RWPE2 (cell line): ENCODE measurements around the gene TBC1D5.

ENCODE experiments used
- ATAC-seq: fragments of 200-7000 bp; cut with Tn5 transposase; 3 replicates; pipeline ENCODE4 v1.9.1; 2021; ENCODE audit warnings: low read depth
- DNase-seq: peaks from one replicate; pipeline ENCODE4 v3.0.0-alpha.2; 2020; ENCODE audit warnings: low spot score
- H3K27ac ChIP-seq: fragments of 450-650 bp; 2 replicates; pipeline ENCODE4 v1.5.1; 2017; ENCODE audit warnings: mild to moderate bottlenecking; ENCODE audit not compliant: poor library complexity, severe bottlenecking
- H3K27me3 ChIP-seq: fragments of 250-450 bp; sonication (Bioruptor Pico); 2 replicates; pipeline ENCODE4 v1.5.1; 2021; ENCODE audit warnings: mild to moderate bottlenecking, moderate library complexity; ENCODE audit not compliant: insufficient read depth, poor library complexity, severe bottlenecking
- H3K36me3 ChIP-seq: fragments of 250-450 bp; sonication (Bioruptor Pico); 2 replicates; pipeline ENCODE4 v1.5.1; 2020; ENCODE audit warnings: low read depth, mild to moderate bottlenecking, moderate library complexity
- H3K4me1 ChIP-seq: fragments of 250-450 bp; sonication (Bioruptor Pico); 2 replicates; pipeline ENCODE4 v1.5.1; 2021; ENCODE audit warnings: mild to moderate bottlenecking, moderate library complexity; ENCODE audit not compliant: insufficient read depth, poor library complexity, severe bottlenecking
- H3K4me3 ChIP-seq: fragments of 250-450 bp; sonication (Bioruptor Pico); 2 replicates; pipeline ENCODE4 v1.5.1; 2021; ENCODE audit warnings: mild to moderate bottlenecking, moderate library complexity; ENCODE audit not compliant: severe bottlenecking
- H3K9me3 ChIP-seq: fragments of 250-450 bp; sonication (Bioruptor Pico); 2 replicates; pipeline ENCODE4 v1.5.1; 2021; ENCODE audit warnings: mild to moderate bottlenecking, moderate library complexity; ENCODE audit not compliant: severe bottlenecking
- CTCF ChIP-seq: fragments of 450-650 bp; IDR thresholded peaks from one replicate; pipeline ENCODE4 v1.5.1; 2017; ENCODE audit warnings: mild to moderate bottlenecking, moderate library complexity; ENCODE audit not compliant: poor library complexity, severe bottlenecking

TBC1D5 gene

GRCh38 chr3:17221529-17221928 is 520.9 kb downstream of the TBC1D5 start:
- no peak for TF ChIP-seq CTCF
- no peak overlapping the region for H3K4me3 ChIP-seq
- no peaks in the 10 kb centered on the region for H3K36me3 ChIP-seq
- H3K4me1 ChIP-seq: no peaks in the 10 kb centered on the region
- DNase-seq (no peak), ATAC-seq (no peak)
- H3K9me3 ChIP-seq: no peaks in the 10 kb centered on the region
- no peak overlapping the region for H3K27ac ChIP-seq
- no peaks in the 10 kb centered on the region for H3K27me3 ChIP-seq

- H3K4me3 ChIP-seq: no peak overlapping the region
- no peaks in the 10 kb centered on the region for H3K9me3 ChIP-seq
- H3K36me3 ChIP-seq: no peaks in the 10 kb centered on the region
- no peaks in the 10 kb centered on the region for H3K27me3 ChIP-seq
- no peaks in the 10 kb centered on the region for H3K4me1 ChIP-seq
- no peak for TF ChIP-seq CTCF
- no peak for ATAC-seq
- no peak overlapping the region for H3K27ac ChIP-seq
- no peak for DNase-seq
Measured at GRCh38 chr3:17219593-17219992, 522.8 kb downstream of the TBC1D5 start.

- Histone ChIP-seq H3K4me1 (no peaks in the 10 kb centered on the region), H3K9me3 (no peaks in the 10 kb centered on the region), H3K4me3 (no peak overlapping the region), H3K36me3 (no peaks in the 10 kb centered on the region), H3K27ac (no peak overlapping the region), H3K27me3 (no peaks in the 10 kb centered on the region)
- ATAC-seq (no peak), DNase-seq (no peak)
- no peak for TF ChIP-seq CTCF
Measured at GRCh38 chr3:17218587-17218986, 523.8 kb downstream of the TBC1D5 start.

- Histone ChIP-seq H3K9me3 (no peaks in the 10 kb centered on the region), H3K4me1 (no peaks in the 10 kb centered on the region), H3K27me3 (no peaks in the 10 kb centered on the region), H3K4me3 (no peak overlapping the region), H3K27ac (no peak overlapping the region), H3K36me3 (no peaks in the 10 kb centered on the region; the same call in 1 of the 2 replicates)
- DNase-seq (no peak), ATAC-seq (no peak)
- TF ChIP-seq CTCF: no peak
Measured at GRCh38 chr3:17217588-17217987, 524.8 kb downstream of the TBC1D5 start.

- peak; percentile 97 for ATAC-seq
- Histone ChIP-seq H3K36me3 (peaks cover 9% of the 10 kb centered on the region), H3K27me3 (no peaks in the 10 kb centered on the region), H3K4me1 (no peaks in the 10 kb centered on the region), H3K4me3 (no peak overlapping the region), H3K27ac (no peak overlapping the region), H3K9me3 (no peaks in the 10 kb centered on the region)
- TF ChIP-seq CTCF: no peak
- DNase-seq: no peak
Measured at GRCh38 chr3:17213102-17213501, 529.3 kb downstream of the TBC1D5 start.
